Body of pancreas (tissue), 4 donors: Measurements from ENCODE around the gene SIX2.

Source experiments
- CTCF ChIP-seq, 7 experiments: fragments of 450-650 bp in 4 of 7; fragments of 200-600 bp in 3 of 7; sonication (generic) in 3 of 7; IDR thresholded peaks; one replicate each; pipeline ENCODE4 v1.5.1; 2016 to 2019; ENCODE audit warnings: antibody characterized with exemption in 7 of 7
- POLR2A ChIP-seq, 3 donors: fragments of 450-650 bp; IDR thresholded peaks; one replicate each; pipeline ENCODE4 v1.6.1; 2016; ENCODE audit warnings: antibody characterized with exemption in 3 of 3, mild to moderate bottlenecking in 2 of 3

GRCh38 chr2:45026924-45027450 is 17.7 kb upstream of the SIX2 start:
- TF ChIP-seq CTCF (IDR thresholded peaks at IDR 0.05) (no peak), POLR2A (IDR thresholded peaks at IDR 0.05) (no peak)
